Measurements from ENCODE around the gene CARD8.

DNA sequence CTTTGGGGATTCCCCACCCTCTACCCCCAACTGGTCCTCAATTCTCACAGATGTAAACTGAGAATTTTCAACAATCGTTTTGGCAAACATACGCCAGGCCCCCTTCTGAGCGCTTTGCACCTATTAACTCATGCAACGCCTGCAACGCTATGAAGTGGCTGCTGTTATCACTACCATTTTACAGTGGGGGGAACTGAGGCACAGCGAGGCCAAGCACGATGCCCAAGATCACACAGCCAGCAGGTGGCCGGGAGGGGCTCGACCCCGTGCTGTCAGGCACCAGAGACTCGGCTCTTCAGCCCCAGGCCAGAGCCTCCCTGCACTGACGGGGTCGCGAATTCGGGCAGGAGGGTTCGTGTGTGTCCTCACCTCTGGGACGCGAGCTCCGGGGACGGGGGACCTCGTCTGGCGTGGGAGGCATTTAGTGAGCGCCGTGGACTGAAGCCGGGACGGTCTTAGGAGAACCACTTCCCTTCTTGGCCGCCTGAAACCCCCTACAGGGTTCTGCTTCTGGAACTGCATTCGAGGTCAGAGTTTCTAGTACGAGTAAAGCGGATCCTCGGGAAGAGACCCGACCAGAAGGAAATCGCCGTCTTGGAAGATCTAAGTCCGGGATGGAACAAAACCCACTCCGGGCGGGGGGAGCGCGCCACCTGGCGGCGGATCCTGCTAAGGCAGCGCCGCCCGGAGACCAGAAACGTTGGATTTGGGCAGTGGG is 35.2 kb upstream of the CARD8 start:
- no peak for TF ChIP-seq POLR2AphosphoS5 (IDR thresholded peaks at IDR 0.05)
- TF ChIP-seq, protein P1, sequence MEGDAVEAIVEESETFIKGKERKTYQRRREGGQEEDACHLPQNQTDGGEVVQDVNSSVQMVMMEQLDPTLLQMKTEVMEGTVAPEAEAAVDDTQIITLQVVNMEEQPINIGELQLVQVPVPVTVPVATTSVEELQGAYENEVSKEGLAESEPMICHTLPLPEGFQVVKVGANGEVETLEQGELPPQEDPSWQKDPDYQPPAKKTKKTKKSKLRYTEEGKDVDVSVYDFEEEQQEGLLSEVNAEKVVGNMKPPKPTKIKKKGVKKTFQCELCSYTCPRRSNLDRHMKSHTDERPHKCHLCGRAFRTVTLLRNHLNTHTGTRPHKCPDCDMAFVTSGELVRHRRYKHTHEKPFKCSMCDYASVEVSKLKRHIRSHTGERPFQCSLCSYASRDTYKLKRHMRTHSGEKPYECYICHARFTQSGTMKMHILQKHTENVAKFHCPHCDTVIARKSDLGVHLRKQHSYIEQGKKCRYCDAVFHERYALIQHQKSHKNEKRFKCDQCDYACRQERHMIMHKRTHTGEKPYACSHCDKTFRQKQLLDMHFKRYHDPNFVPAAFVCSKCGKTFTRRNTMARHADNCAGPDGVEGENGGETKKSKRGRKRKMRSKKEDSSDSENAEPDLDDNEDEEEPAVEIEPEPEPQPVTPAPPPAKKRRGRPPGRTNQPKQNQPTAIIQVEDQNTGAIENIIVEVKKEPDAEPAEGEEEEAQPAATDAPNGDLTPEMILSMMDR (IDR thresholded peaks at IDR 0.05; ENCODE audit: poor library complexity, severe bottlenecking), result peak; percentile 96
- TF ChIP-seq SMC3 (conservative IDR thresholded peaks at IDR 0.05; ENCODE audit: poor library complexity), result peak; percentile 89
